Germinal center (tissue), 1 donor: ENCODE data around the gene PITPNB.
A peak's percentile ranks its signal among the peaks of the same experiment; 100 is the strongest.

Source experiments
- DNase-seq: peaks from one replicate; pipeline ENCODE4 v3.0.0; 2012; ENCODE audit warnings: mixed read lengths, low spot score

PITPNB gene

GRCh38 chr22:27919942-27920755 lies 1.1 kb upstream of the PITPNB start:
- DNase-seq: peak; percentile 6

GRCh38 chr22:27918341-27919221 lies 475 bp downstream of the PITPNB start:
- peak; percentile 57 for DNase-seq

- DNase-seq: no peak
Observed at GRCh38 chr22:27915986-27916385, 3.1 kb downstream of the PITPNB start.

DNA sequence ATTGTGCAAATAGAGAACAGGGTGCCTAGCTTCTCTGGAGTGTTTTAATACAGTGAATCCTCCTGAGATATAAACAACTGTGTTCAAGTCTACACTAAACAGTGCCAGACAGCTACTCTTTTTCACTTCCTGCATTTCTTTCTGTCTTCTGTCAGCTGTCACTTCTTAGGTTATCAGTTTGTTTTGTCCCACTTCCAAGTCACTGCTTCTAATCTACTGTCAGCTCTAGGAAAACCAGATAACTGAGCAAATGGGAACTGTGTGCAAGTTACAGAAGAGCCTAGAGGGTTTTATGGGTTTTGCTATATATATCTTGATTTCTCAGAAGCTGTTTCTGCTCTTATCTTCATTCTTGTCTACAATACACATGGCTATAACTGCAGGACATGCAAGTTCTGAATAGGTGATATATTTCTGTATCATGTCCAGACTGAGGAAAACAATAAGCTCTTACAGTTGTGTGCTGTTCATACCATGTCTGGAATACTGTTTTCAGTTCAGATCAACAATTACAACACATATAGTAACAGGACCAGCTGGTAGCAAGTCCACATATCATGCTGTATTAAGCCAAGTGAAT lies 5.8 kb downstream of the PITPNB start:
- DNase-seq: no peak

DNA sequence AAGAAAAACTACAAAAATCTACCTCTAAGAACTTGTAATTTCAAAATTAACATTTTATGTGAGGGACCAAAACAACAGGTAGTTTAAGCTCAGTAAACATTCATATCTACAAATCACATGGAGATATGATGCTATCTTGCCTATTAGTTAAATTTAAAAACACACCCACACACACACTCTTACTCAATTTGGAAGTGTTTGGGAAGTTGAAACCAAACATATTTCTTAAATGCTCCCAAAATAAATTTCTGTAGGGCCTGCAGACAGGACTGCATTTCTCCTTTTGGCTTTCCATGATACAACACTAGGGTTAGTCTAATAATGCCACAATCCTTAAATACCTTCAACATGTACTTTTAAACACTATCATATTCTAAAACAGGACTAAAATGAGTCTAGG lies 7.0 kb downstream of the PITPNB start:
- no peak for DNase-seq

DNA sequence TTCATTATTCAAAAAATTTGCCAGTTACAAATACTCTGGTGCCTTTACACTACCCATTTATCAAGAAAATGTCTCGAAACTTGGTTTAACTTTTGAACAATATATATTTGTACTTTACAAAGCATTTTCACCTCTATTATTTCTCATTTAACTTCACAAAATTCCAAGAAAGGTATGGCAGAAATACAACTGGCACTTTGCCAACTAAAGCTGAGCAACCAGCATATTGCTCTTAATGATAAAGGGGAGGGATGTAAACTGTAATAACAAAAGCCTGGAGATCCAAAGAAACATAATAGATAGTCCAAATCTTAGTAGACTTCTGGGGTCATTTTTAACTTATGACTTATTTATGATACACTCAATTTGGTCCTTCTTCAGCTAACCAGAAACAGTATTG lies 7.7 kb downstream of the PITPNB start:
- DNase-seq: no peak

GRCh38 chr22:27906241-27906640 lies 12.8 kb downstream of the PITPNB start:
- DNase-seq: no peak

DNA sequence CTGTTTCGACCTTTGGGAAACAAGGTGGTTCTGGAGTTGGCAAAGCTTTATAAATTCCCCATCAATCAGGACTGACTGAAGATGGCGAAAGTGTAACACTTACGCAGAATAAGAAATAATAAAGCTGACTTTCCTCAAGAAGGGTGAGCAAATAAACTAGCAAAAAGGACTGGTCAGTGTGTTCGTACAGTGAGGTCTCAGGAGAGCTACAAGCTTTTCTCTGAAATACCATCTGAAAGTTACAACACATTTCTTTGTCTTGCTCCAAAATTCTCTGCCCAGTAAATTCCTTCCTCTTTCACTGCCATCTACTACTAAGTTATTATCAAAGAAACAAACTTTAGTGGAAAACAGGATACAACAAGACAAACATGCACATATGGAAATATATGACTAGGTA lies 13.4 kb downstream of the PITPNB start:
- no peak for DNase-seq

GRCh38 chr22:27903805-27904473 lies 15.1 kb downstream of the PITPNB start:
- DNase-seq: no peak

- DNase-seq: no peak
Observed at GRCh38 chr22:27900153-27900552, 18.9 kb downstream of the PITPNB start.

DNA sequence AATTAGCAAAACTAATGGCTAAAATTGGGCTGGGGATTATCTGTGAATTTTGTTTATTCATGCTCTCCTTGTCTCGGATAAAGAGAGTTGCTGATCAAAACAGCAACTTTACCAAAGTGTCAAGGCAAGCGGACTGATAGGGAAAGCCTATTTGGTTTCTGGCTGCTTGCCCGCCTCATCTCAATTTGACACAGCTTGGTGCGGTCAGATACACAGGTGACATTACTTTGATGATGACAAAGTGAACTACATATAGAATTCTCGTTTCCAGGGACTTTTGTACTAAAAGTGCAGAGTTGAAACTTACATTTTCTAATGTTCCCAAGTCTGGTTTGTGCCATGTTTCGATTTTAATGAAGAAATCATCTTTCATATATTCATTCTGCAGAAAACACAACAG lies 22.8 kb downstream of the PITPNB start:
- DNase-seq: no peak

DNA sequence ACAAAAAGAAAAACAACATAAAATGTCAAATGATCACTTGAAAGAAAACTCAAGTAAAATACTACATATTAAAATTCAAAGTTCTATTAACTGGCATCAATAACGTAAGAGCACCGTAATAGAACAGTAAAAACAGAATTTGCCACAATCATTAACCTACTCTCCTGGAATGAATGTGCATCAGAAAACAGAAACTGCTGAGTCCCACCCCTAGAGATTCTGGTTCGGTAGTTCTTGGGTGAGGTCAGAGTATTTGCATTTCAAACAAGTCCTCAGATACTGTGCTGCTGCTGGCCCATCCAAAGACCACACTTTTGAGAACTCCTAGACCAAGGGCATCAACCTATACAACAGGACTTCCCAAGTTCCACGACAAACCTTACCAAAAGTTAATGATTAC lies 23.5 kb downstream of the PITPNB start:
- no peak for DNase-seq

GRCh38 chr22:27892811-27893210 lies 26.2 kb downstream of the PITPNB start:
- DNase-seq: no peak

DNA sequence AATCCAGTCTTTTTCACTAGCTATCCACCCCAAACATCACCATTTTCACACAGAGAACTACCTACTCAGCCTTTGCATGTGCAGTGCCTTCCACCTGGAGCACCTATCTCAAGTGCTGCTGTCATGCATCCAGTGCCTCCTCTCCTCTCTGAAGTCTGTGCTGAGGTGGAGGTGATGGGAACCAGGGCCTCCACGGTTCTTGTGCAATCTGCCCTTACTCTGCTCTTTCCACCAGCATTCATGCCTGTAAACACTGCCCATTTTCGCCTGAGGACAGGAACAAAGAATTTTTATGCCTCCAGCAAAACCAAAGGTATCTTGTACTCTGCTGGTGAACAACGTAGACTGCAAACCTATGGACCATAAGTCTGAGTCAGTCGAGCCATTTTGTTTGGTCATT lies 27.0 kb downstream of the PITPNB start:
- no peak for DNase-seq

DNA sequence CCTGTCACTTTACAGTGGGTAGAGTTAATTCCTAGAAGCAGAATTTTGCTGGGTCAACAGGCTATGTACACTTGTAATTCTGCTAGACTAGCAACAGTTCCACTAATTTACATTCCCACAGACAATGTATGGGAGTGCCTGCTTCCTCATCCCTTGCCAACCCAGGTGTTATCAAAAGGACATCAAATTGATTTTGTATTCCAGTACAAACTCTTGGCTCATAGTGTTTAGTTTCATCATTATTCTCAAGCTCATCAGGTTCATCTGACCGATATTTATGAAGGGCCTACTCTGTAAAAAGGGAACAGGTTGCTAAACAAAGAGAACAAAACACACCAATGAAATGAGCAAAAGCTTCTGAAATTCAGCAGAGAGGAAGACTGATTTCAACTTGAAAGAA lies 30.7 kb downstream of the PITPNB start:
- DNase-seq: no peak

- DNase-seq: no peak
Observed at GRCh38 chr22:27886843-27887151, 32.3 kb downstream of the PITPNB start.

GRCh38 chr22:27885977-27886842 lies 32.8 kb downstream of the PITPNB start:
- DNase-seq: peak; percentile 62

GRCh38 chr22:27883656-27884350 lies 35.3 kb downstream of the PITPNB start:
- DNase-seq: no peak

DNA sequence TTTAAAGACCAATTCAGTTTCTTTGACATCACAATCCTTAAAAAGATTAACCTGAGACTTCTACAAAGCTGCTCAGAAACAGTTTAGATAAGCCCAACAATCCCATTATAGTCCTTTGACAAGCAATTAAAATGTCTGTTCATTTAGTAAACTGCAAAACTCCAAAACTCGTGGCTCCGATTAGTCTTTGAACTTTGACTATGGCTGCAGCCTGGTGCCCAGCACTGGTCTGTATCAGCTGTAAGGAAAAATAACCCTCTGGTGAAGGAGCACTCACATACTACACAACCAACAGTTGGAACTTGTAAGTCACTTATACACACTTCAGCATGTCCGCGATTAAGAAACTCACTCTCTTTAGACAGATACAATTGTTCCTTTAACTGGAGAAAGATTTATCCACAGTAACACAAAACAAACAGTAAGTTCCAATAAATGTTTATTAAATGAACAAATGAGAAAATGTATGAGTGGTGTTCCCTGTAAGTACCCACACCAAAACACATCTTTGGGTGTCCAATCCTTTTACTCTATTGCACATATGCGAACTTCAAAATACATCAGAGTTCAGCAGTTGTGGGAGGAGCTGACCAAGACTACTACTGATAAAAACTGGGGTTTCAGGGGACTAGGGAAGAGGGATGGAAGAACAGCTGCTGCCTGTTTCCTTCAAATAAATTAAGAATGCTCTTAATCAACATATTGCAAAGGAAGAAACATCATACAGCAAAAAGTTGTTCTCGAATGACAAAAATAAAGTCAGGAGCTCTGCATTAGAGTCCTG lies 36.4 kb downstream of the PITPNB start:
- no peak for DNase-seq

- no peak for DNase-seq
Observed at GRCh38 chr22:27881421-27881820, 37.6 kb downstream of the PITPNB start.
